Heart left ventricle (tissue), 16 donors: ENCODE results near the gene PPP2R5B. TPM values are rescaled to one million over a fixed set of nuclear protein-coding genes. Genes with fewer than 3 reads are reported as not detected.
A peak's percentile ranks its signal among the peaks of the same experiment; 100 is the strongest.

ENCODE experiments used
- ATAC-seq, 4 donors: fragments of 200-7000 bp; cut with Tn5 transposase; one replicate each; pipeline ENCODE4 v1.9.1; 2020 to 2022; ENCODE audit warnings: moderate library complexity in 4 of 4, mild to moderate bottlenecking in 3 of 4, moderate number of reproducible peaks in 1 of 4
- DNase-seq, 5 donors: peaks; one replicate each; pipeline ENCODE4 v3.0.0-alpha.2; 2020
- H3K27ac ChIP-seq, 12 donors: fragments of 200-600 bp; sonication (generic) in 4 of 12; one replicate each; pipeline versions ENCODE4 v1.5.0 to v1.8.0; 2016 to 2022; ENCODE audit warnings: mild to moderate bottlenecking in 2 of 12
- H3K27me3 ChIP-seq, 9 donors: fragments of 200-600 bp; sonication (generic) in 2 of 9; one replicate each; pipeline versions ENCODE4 v1.5.1 to v1.8.0; 2016 to 2022; ENCODE audit warnings: mild to moderate bottlenecking in 3 of 9
- H3K36me3 ChIP-seq, 9 donors: fragments of 200-600 bp; sonication (generic) in 2 of 9; one replicate each; pipeline versions ENCODE4 v1.5.0 to v1.8.0; 2018 to 2022; ENCODE audit warnings: mild to moderate bottlenecking in 2 of 9
- H3K4me1 ChIP-seq, 12 donors: fragments of 200-600 bp; sonication (generic) in 4 of 12; one replicate each; pipeline versions ENCODE4 v1.5.0 to v1.8.0; 2016 to 2022; ENCODE audit warnings: mild to moderate bottlenecking in 3 of 12
- H3K4me3 ChIP-seq, 12 donors: fragments of 200-600 bp; sonication (generic) in 4 of 12; one replicate each; pipeline versions ENCODE4 v1.5.0 to v1.8.0; 2017 to 2022; ENCODE audit warnings: mild to moderate bottlenecking in 9 of 12, moderate library complexity in 4 of 12
- H3K9me3 ChIP-seq, 12 donors: fragments of 200-600 bp; sonication (generic) in 4 of 12; one replicate each; pipeline versions ENCODE4 v1.5.0 to v1.8.0; 2016 to 2022; ENCODE audit warnings: mild to moderate bottlenecking in 1 of 12
- POLR2A ChIP-seq, 2 donors: fragments of 450-650 bp; IDR thresholded peaks; one replicate each; pipeline ENCODE4 v1.6.1; 2017; ENCODE audit warnings: antibody characterized with exemption in 2 of 2, mild to moderate bottlenecking in 2 of 2, moderate library complexity in 2 of 2
- WGBS, 4 donors: extraction: QIAGEN DNeasy Blood & Tissue Kit in 2 of 4; methylation state at CpG; one replicate each; pipeline versions ENCODE4 v1.1.5 to v1.1.7; 2013 to 2018; 5-methylcytosine and 5-hydroxymethylcytosine counted together
- intact Hi-C, 10 donors: fragments of 100-400 bp; cut with DNase I; formaldehyde crosslinking; loops; one replicate each; pipeline versions ENCODE4 v1.11.1 to v1.14.2; 2022
- polyA plus RNA-seq, 2 donors: library from polyadenylated mRNA; stranded (reverse); fragments of 200-250 nt; gene quantifications; one replicate each; pipeline ENCODE4 v1.2.3, GENCODE V29; 2013
- total RNA-seq, 9 donors: library from RNA; depleted of rRNA in 2 of 9; stranded (reverse); fragments of >200 nt in 2 of 9; fragmentation: NEBNext Ultra II Directional in 3 of 9; extraction: Animal tissue kit (Norgen Biotek cat#: 25700) in 3 of 9; gene quantifications; one replicate each; pipeline versions ENCODE4 v1.1.0 to v1.2.4, GENCODE V29; 2016 to 2023
- TF ChIP-seq, protein P1 (sequence below), 12 donors: fragments of 200-600 bp; sonication (generic) in 4 of 12; IDR thresholded peaks; one replicate each; pipeline versions ENCODE4 v1.5.0 to v1.8.0; 2018 to 2022; ENCODE audit warnings: antibody characterized with exemption in 12 of 12, mild to moderate bottlenecking in 5 of 12
- donor health status: ischemic (EF 13 %, LVEDD 7.1; RV severe dilation, severe dysfunction).
- donor health status: healthy with polysubstance abuse.
- donor health status: DM: no; HTN: yes; CAD: no.
- donor health status: DM: no; HTN: no; CAD: no.
- donor health status: ischemic (EF 25% LVEDD 6.9; RV normal size, moderate dysfunction).
- donor health status: ischemic (EF 25% LVEDD 5.7; RV mildly dilated, moderate dysfunction).
- donor health status: healthy.
- donor health status: DM: yes; HTN: yes; CAD: no.
- donor health status: ischemic (EF 35%, LVEDD 5.7; RV mildly dilated, moderate dysfunction).
- donor health status: nonischemic (EF 11% LVEDD 7.7; RV severe dilation, severe dysfunction).
- donor health status: DM: yes; HTN: yes; CAD: no.
- donor health status: PGD.
- donor health status: ischemic (EF 29% LVEDD 5.4; RV normal size, mild dysfunction).
- donor health status: nonischemic (EF 23%, LVEDD 6.1; RV moderate dilation, normal function).

The PPP2R5B gene
- total and polyA plus RNA-seq, 11 donors, result 17.5 to 34.3 (median 22.6) TPM

DNA sequence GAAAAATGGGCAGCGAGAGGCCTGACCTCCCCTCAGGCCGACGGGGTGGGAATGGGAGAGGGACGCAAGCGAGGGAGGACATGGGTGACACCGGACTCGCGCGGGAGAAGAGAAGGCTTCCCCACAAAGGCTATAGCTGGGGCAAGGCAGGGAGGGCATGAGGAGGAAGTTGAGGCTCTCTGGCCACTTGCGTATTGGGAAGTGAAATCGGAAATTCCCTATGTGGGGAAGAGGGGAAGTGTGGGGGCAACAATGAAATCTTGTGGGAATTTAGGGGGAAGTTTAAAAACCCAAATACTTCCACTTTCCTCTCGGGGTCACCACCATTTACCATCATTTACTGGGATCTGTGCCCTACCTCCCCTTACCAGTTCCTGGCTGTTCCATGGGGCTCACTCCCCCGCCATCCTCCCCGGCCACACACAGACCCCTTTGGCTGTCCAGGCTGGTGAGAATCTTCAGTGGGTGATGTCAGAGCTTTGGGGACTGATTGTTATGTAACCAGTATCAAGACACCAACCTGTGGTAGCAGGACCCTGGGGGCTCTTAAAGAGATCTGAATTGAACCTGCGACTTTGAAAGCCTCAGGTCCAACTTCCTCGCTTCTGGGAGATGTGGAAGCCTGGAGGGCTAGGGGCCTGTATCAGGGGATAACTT, 45.1 kb upstream of the PPP2R5B start:
- 18 to 23% (median 21%) methylated on average over 14 to 16 of the region's 16 CpGs for WGBS, 4 donors
- intact Hi-C loops, result no loop called here
- Histone ChIP-seq H3K9me3 (no peaks in the 10 kb centered on the region), H3K27ac (peak overlapping the region; percentile 66 to 98 (median 90)), H3K4me1 (peaks cover 2 to 68% (median 50%) of the 10 kb centered on the region in 12 donors), H3K27me3 (no peaks in the 10 kb centered on the region), H3K4me3 (peak overlapping the region; percentile 30 to 98 (median 88)), H3K36me3 (peaks cover 0 to 7% (median 2%) of the 10 kb centered on the region in 9 donors)
- no peak for TF ChIP-seq POLR2A (IDR thresholded peaks at IDR 0.05)
- TF ChIP-seq, protein P1, sequence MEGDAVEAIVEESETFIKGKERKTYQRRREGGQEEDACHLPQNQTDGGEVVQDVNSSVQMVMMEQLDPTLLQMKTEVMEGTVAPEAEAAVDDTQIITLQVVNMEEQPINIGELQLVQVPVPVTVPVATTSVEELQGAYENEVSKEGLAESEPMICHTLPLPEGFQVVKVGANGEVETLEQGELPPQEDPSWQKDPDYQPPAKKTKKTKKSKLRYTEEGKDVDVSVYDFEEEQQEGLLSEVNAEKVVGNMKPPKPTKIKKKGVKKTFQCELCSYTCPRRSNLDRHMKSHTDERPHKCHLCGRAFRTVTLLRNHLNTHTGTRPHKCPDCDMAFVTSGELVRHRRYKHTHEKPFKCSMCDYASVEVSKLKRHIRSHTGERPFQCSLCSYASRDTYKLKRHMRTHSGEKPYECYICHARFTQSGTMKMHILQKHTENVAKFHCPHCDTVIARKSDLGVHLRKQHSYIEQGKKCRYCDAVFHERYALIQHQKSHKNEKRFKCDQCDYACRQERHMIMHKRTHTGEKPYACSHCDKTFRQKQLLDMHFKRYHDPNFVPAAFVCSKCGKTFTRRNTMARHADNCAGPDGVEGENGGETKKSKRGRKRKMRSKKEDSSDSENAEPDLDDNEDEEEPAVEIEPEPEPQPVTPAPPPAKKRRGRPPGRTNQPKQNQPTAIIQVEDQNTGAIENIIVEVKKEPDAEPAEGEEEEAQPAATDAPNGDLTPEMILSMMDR (IDR thresholded peaks at IDR 0.05), result no peak
- ATAC-seq, result peak in 1 of 4 donors; percentile 15
- DNase-seq, result peak in 4 of 5 donors; percentile 54 to 67 (median 58)

DNA sequence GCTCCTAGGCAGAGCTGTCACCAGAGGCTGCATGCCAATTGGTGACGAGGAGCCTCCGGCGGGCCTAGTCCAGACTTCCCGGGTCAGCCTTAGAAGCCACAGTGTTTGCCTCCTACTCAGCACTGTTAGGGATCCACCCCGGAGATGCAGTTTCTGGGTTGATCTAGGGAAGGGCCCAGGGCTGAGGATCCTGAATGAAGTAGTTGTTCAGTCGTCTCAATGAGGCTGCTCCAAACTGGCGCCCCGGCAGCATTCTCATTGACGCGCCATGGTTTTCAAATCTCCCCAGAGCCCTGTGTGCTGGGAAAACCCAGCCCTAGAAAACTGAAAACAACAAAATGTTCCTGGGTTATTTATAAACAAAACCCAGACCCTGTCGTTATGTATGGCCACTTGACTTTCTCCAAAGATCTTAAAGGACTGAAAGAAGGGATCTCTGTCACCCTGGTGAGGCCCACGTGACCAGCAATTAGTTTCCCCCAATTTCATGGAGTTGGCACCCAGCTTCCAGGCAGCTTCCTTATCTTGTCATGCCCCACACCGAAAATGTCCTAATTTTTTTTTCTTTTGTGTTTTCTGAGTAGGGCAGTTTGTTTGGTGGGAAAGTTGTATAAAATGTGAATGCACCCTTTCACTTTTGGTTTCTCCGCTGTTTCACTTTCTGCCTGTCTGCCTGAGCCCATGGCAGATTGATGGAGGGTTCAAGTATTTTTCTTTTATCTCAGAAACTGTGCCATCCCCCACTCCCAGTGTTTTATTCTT, 44.1 kb upstream of the PPP2R5B start:
- H3K27me3 ChIP-seq, result no peaks in the 10 kb centered on the region
- ATAC-seq, result no peak
- H3K4me1 ChIP-seq, result peaks cover under 1 to 58% (median 40%) of the 10 kb centered on the region in 12 donors
- peak in 1 of 2 donors; percentile 27 for TF ChIP-seq POLR2A (IDR thresholded peaks at IDR 0.05)
- TF ChIP-seq, protein P1 (IDR thresholded peaks at IDR 0.05), result no peak
- 60 to 79% (median 67%) methylated on average over 14 of the region's 14 CpGs for whole genome bisulfite sequencing, 4 donors
- H3K9me3 ChIP-seq, result no peaks in the 10 kb centered on the region
- H3K4me3 ChIP-seq, result peak overlapping the region in 3 of 12 donors; percentile 14 to 21 (median 21)
- H3K27ac ChIP-seq, result peak overlapping the region; percentile 66 to 98 (median 90)
- H3K36me3 ChIP-seq, result no peaks in the 10 kb centered on the region
- intact Hi-C loops, result no loop called here
- peak in 3 of 5 donors; percentile 49 to 68 (median 63) for DNase-seq

DNA sequence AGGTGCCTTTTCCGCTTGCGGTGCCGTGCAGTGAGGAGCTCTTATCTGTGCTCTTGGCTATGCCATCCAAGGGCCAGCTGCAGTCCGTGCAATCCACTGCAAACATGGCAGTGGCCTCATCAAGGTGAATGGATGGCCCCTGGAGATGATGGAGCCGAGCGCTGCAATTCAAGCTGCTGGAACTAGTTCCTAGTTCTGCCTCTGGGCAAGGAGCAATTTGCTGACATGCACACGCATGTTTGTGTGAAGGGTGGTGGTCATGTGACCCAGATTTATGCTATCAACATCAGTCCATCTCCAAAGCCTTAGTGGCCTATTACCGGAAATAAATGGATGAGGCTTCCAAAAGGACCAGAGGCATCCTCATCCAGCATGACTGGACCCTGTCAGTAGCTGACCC, 43.0 kb upstream of the PPP2R5B start:
- Histone ChIP-seq H3K27ac (peak overlapping the region in 8 of 12 donors; percentile 11 to 98 (median 84)), H3K27me3 (no peaks in the 10 kb centered on the region), H3K36me3 (no peaks in the 10 kb centered on the region), H3K4me3 (no peak overlapping the region), H3K4me1 (peaks cover 0 to 53% (median 29%) of the 10 kb centered on the region in 12 donors), H3K9me3 (no peaks in the 10 kb centered on the region)
- DNase-seq, result peak in 1 of 5 donors; percentile 19
- WGBS, 4 donors, result 83 to 87% (median 84%) methylated on average over 8 of the region's 8 CpGs
- TF ChIP-seq, protein P1 (IDR thresholded peaks at IDR 0.05), result no peak
- TF ChIP-seq POLR2A (IDR thresholded peaks at IDR 0.05), result no peak
- ATAC-seq, result no peak
- intact Hi-C loops, result no loop called here

DNA sequence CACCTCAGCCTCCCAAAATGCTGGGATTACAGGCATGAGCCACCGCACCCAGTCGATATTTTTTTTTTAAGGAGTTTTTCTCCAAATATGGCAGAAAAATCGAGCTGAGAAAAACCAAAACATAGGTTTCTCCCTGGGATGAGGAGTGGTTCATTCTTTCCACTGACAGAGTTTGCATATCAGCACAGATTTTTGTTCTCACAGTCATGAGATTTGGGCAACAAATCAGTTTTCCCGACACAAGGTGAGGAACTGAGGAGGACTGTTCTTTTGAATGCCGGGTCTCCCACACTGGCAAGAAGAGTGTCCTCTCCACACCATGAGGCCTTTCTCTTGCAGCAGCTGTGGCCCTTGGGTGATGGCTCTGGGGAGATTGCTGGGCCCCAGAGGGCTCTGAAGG, 42.2 kb upstream of the PPP2R5B start:
- intact Hi-C loops, result no loop called here
- Histone ChIP-seq H3K9me3 (no peaks in the 10 kb centered on the region), H3K36me3 (no peaks in the 10 kb centered on the region), H3K4me1 (peaks cover 0 to 47% (median 22%) of the 10 kb centered on the region in 12 donors), H3K4me3 (no peak overlapping the region), H3K27ac (peak overlapping the region in 8 of 12 donors; percentile 2 to 88 (median 39)), H3K27me3 (no peaks in the 10 kb centered on the region)
- no peak for TF ChIP-seq POLR2A (IDR thresholded peaks at IDR 0.05)
- TF ChIP-seq, protein P1 (IDR thresholded peaks at IDR 0.05), result no peak
- 72 to 79% (median 74%) methylated on average over 5 of the region's 5 CpGs for WGBS, 4 donors
- DNase-seq, result peak in 1 of 5 donors; percentile 51
- ATAC-seq, result no peak
